SU-DHL-6 (cell line): ENCODE data around the gene ALDH1A3.

Experiments used
- H2AFZ ChIP-seq: fragments of 200-600 bp; sonication (generic); 2 replicates; pipeline ENCODE4 v1.6.1; 2014; ENCODE audit warnings: low read depth, mild to moderate bottlenecking, moderate library complexity, mixed read lengths, antibody characterized with exemption, low read length; ENCODE audit not compliant: severe bottlenecking
- H3F3A ChIP-seq: fragments of 200-600 bp; shearing (Covaris generic); 2 replicates; pipeline ENCODE4 v1.6.0; 2016; ENCODE audit warnings: antibody characterized with exemption, mild to moderate bottlenecking; ENCODE audit not compliant: insufficient read depth
- H3K27ac ChIP-seq: fragments of 200-600 bp; sonication (generic); 2 replicates; pipeline ENCODE4 v1.5.1; 2016; ENCODE audit warnings: low read depth, mild to moderate bottlenecking, low read length, moderate library complexity, mixed read lengths
- H3K27me3 ChIP-seq: fragments of 200-600 bp; sonication (generic), shearing (Covaris generic); 2 replicates; pipeline ENCODE4 v1.6.0; 2014; ENCODE audit warnings: mild to moderate bottlenecking, low read length
- H3K36me3 ChIP-seq: fragments of 200-600 bp; sonication (generic); 2 replicates; pipeline ENCODE4 v1.6.1; 2014; ENCODE audit warnings: mild to moderate bottlenecking, low read length, mixed read lengths
- H3K4me2 ChIP-seq: fragments of 300-600, 200-600 bp; shearing (Covaris generic), sonication (generic); 2 replicates; pipeline ENCODE4 v1.6.0; 2014; ENCODE audit warnings: low read length, low read depth, mild to moderate bottlenecking; ENCODE audit not compliant: poor library complexity, severe bottlenecking
- H3K4me3 ChIP-seq: fragments of 200-600 bp; sonication (generic); 2 replicates; pipeline ENCODE4 v1.5.1; 2014; ENCODE audit warnings: antibody characterized with exemption, low read length, mild to moderate bottlenecking, mixed read lengths; ENCODE audit not compliant: insufficient read depth, poor library complexity, severe bottlenecking
- H3K79me2 ChIP-seq: fragments of 200-600 bp; sonication (generic); 2 replicates; pipeline ENCODE4 v1.6.1; 2014; ENCODE audit warnings: mild to moderate bottlenecking, low read length, moderate library complexity; ENCODE audit not compliant: insufficient read depth
- H3K9ac ChIP-seq: fragments of 200-600 bp; sonication (generic); 2 replicates; pipeline ENCODE4 v1.7.0; 2014; ENCODE audit warnings: mild to moderate bottlenecking, low read length
- H3K9me2 ChIP-seq: fragments of 200-600 bp; sonication (generic); replicated peaks from 2 replicates; pipeline ENCODE4 v1.6.1; 2014; ENCODE audit warnings: low read length; ENCODE audit not compliant: insufficient read depth
- H3K9me3 ChIP-seq: fragments of 200-600 bp; sonication (generic); 2 replicates; pipeline ENCODE4 v1.6.1; 2014; ENCODE audit warnings: low read length, mixed read lengths; ENCODE audit not compliant: insufficient read depth
- H4K20me1 ChIP-seq: fragments of 200-600 bp; sonication (generic); 2 replicates; pipeline ENCODE4 v1.6.1; 2014; ENCODE audit warnings: low read depth, mild to moderate bottlenecking, antibody characterized with exemption, low read length, moderate library complexity, mixed read lengths
- CTCF ChIP-seq: fragments of 200-600 bp; sonication (generic); IDR thresholded peaks from one replicate; pipeline ENCODE4 v1.5.1; 2017; ENCODE audit warnings: antibody characterized with exemption, mild to moderate bottlenecking, low read length, moderate library complexity; ENCODE audit not compliant: insufficient read depth, poor library complexity, severe bottlenecking
- EZH2phosphoT487 ChIP-seq: fragments of 200-600 bp; sonication (generic), shearing (Covaris generic); conservative IDR thresholded peaks from 2 replicates; pipeline ENCODE4 v1.6.1; 2018; ENCODE audit warnings: mild to moderate bottlenecking, antibody characterized with exemption, low read length, moderate library complexity, mixed read lengths

The ALDH1A3 gene

GRCh38 chr15:100895721-100896120 is 16.1 kb downstream of the ALDH1A3 start:
- H3K79me2 ChIP-seq = no peaks in the 10 kb centered on the region
- H3K9me2 ChIP-seq = no peaks in the 10 kb centered on the region
- H3K4me2 ChIP-seq = no peak overlapping the region
- no peak overlapping the region for H2AFZ ChIP-seq
- H3K4me3 ChIP-seq = no peak overlapping the region
- H3K27me3 ChIP-seq = no peaks in the 10 kb centered on the region
- no peaks in the 10 kb centered on the region for H4K20me1 ChIP-seq
- TF ChIP-seq CTCF = no peak
- no peak for TF ChIP-seq EZH2phosphoT487
- no peaks in the 10 kb centered on the region for H3F3A ChIP-seq
- H3K36me3 ChIP-seq = no peaks in the 10 kb centered on the region
- no peaks in the 10 kb centered on the region for H3K9me3 ChIP-seq
- H3K9ac ChIP-seq = no peak overlapping the region
- H3K27ac ChIP-seq = no peak overlapping the region

GRCh38 chr15:100897221-100898151 is 17.9 kb downstream of the ALDH1A3 start:
- Histone ChIP-seq H3K4me2 (no peak overlapping the region), H3K27ac (no peak overlapping the region), H3K9ac (no peak overlapping the region), H3K36me3 (no peaks in the 10 kb centered on the region), H2AFZ (no peak overlapping the region), H4K20me1 (no peaks in the 10 kb centered on the region), H3K4me3 (no peak overlapping the region), H3K79me2 (no peaks in the 10 kb centered on the region), H3K9me2 (no peaks in the 10 kb centered on the region), H3F3A (no peaks in the 10 kb centered on the region), H3K27me3 (no peaks in the 10 kb centered on the region), H3K9me3 (no peaks in the 10 kb centered on the region)
- no peak for TF ChIP-seq CTCF
- no peak for TF ChIP-seq EZH2phosphoT487

GRCh38 chr15:100898152-100898490 is 18.5 kb downstream of the ALDH1A3 start:
- Histone ChIP-seq H4K20me1 (no peaks in the 10 kb centered on the region), H3K36me3 (no peaks in the 10 kb centered on the region), H3K9ac (no peak overlapping the region), H3K27ac (no peak overlapping the region), H3K9me2 (no peaks in the 10 kb centered on the region), H3K4me3 (no peak overlapping the region), H3K27me3 (no peaks in the 10 kb centered on the region), H3F3A (no peaks in the 10 kb centered on the region), H2AFZ (no peak overlapping the region), H3K79me2 (no peaks in the 10 kb centered on the region), H3K9me3 (no peaks in the 10 kb centered on the region), H3K4me2 (no peak overlapping the region)
- TF ChIP-seq CTCF (no peak), EZH2phosphoT487 (no peak)
